ENCODE data around the gene CLCNKB.
A peak's percentile ranks its signal among the peaks of the same experiment; 100 is the strongest.

The CLCNKB gene

GRCh38 chr1:16081636-16082035, 38.1 kb downstream of the CLCNKB start:
- Histone ChIP-seq H3K4me1 (ENCODE audit: control insufficient read depth, insufficient read depth, low read length, poor library complexity, severe bottlenecking) (peaks cover 6% of the 10 kb centered on the region), H3K27ac (ENCODE audit: insufficient read depth, low read length, poor library complexity, severe bottlenecking) (no peak overlapping the region), H3K4me3 (ENCODE audit: insufficient read depth, low read depth, low read length, poor library complexity, severe bottlenecking) (no peak overlapping the region), H3K27me3 (replicated peaks; ENCODE audit: control insufficient read depth, insufficient read depth, low read length, poor library complexity, severe bottlenecking) (no peaks in the 10 kb centered on the region), H3K36me3 (ENCODE audit: control insufficient read depth, insufficient read depth, low read length) (no peaks in the 10 kb centered on the region), H3K9me3 (ENCODE audit: control insufficient read depth, low read length) (no peaks in the 10 kb centered on the region)
- DNase-seq = no peak

DNA sequence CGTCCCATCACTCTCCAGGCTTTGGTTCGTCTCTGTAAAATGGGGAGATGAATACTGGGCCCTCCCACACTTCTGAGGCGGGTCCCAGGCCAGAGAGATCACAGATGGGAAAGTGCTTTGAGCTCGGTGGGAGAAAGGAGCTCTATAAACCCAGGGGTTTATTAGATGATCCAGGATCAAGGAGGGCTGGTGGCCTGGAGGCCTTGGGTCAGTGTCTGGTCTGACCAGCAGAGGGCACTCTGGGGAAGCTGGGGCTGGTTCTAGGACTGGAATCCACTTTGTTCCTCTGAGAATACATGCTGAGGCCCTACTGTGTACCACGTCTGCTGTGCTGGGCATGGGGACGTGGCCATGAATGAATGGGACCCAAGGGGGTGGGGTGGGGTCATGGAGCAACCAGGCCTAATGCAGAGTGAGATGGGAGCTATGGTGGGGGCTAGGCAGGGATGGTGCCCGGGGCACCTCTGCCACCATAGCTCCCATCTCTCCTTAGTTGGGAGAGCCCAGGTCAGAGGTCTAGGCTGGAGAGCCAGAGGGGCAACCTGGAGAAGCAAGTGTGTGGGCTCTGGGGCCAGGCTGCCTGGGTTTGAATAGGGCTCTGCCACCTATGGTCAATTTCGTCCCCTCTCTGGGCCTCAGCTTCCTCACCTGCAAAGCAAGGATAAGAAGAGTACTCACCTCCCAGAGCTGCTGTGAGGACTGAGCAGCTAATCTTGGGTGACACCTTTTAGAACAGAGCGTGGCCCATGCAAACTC, 38.9 kb downstream of the CLCNKB start:
- Histone ChIP-seq H3K36me3 (ENCODE audit: control insufficient read depth, insufficient read depth, low read length) (no peaks in the 10 kb centered on the region), H3K9me3 (ENCODE audit: control insufficient read depth, low read length) (no peaks in the 10 kb centered on the region), H3K27ac (ENCODE audit: insufficient read depth, low read length, poor library complexity, severe bottlenecking) (no peak overlapping the region), H3K27me3 (replicated peaks; ENCODE audit: control insufficient read depth, insufficient read depth, low read length, poor library complexity, severe bottlenecking) (no peaks in the 10 kb centered on the region), H3K4me3 (ENCODE audit: insufficient read depth, low read depth, low read length, poor library complexity, severe bottlenecking) (no peak overlapping the region), H3K4me1 (ENCODE audit: control insufficient read depth, insufficient read depth, low read length, poor library complexity, severe bottlenecking) (peaks cover 6% of the 10 kb centered on the region)
- DNase-seq = peak in 2 of 3 donors; percentile 8 to 31

DNA sequence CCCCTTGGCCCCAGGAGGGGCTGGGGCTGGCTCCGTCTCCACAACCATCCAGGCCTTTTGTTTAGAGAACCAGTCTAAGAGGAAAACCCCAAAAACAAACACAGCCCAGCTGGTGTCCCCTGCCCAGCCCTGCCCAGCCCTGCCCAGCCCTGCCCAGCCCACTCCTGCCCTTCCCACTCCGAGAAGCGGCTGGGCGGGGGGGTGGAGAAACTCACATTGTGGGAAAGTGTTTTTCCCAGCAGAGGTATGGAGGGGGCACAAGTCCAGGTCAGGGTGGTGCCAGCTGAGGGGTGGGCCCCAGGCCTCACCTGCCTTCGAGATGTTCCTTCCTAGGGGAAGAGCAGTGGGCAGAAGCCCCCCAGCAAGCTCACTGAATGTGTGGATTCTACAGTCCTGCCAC, 39.9 kb downstream of the CLCNKB start:
- Histone ChIP-seq H3K4me1 (ENCODE audit: control insufficient read depth, insufficient read depth, low read length, poor library complexity, severe bottlenecking) (peaks cover 6% of the 10 kb centered on the region), H3K36me3 (ENCODE audit: control insufficient read depth, insufficient read depth, low read length) (no peaks in the 10 kb centered on the region), H3K27ac (ENCODE audit: insufficient read depth, low read length, poor library complexity, severe bottlenecking) (no peak overlapping the region), H3K27me3 (replicated peaks; ENCODE audit: control insufficient read depth, insufficient read depth, low read length, poor library complexity, severe bottlenecking) (no peaks in the 10 kb centered on the region), H3K4me3 (ENCODE audit: insufficient read depth, low read depth, low read length, poor library complexity, severe bottlenecking) (no peak overlapping the region), H3K9me3 (ENCODE audit: control insufficient read depth, low read length) (no peaks in the 10 kb centered on the region)
- no peak for DNase-seq

DNA sequence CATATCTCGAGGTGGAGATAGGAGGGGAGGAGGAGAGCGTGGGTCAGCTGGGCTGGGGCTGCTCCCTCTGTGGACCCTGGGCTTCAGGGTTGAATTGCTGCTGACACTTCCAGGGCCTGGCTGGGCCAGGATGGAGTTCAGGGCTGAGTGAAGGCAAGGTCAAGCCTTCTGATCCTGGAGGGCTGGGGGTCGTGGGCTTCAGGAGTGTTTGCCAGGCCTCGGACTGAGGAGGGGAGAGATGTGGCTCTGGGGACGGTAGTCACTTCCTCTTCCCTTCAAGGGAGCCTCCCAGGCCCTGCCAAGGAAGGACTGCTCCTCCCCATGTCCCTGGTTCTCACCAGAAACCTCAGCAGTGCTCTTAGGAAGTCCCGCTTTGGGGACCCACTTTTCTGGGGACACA, 41.9 kb downstream of the CLCNKB start:
- DNase-seq = no peak
- H3K27me3 ChIP-seq (replicated peaks; ENCODE audit: control insufficient read depth, insufficient read depth, low read length, poor library complexity, severe bottlenecking) = no peaks in the 10 kb centered on the region
- H3K4me1 ChIP-seq (ENCODE audit: control insufficient read depth, insufficient read depth, low read length, poor library complexity, severe bottlenecking) = no peaks in the 10 kb centered on the region

GRCh38 chr1:16087733-16088132, 44.2 kb downstream of the CLCNKB start:
- DNase-seq = no peak
- Histone ChIP-seq H3K4me3 (ENCODE audit: insufficient read depth, low read depth, low read length, poor library complexity, severe bottlenecking) (no peak overlapping the region), H3K9me3 (ENCODE audit: control insufficient read depth, low read length) (no peaks in the 10 kb centered on the region), H3K27ac (ENCODE audit: insufficient read depth, low read length, poor library complexity, severe bottlenecking) (no peak overlapping the region), H3K36me3 (ENCODE audit: control insufficient read depth, insufficient read depth, low read length) (no peaks in the 10 kb centered on the region), H3K27me3 (replicated peaks; ENCODE audit: control insufficient read depth, insufficient read depth, low read length, poor library complexity, severe bottlenecking) (no peaks in the 10 kb centered on the region), H3K4me1 (ENCODE audit: control insufficient read depth, insufficient read depth, low read length, poor library complexity, severe bottlenecking) (no peaks in the 10 kb centered on the region)

More for the DNA sequence above, 41.9 kb downstream of the CLCNKB start:
- Histone ChIP-seq H3K27ac (ENCODE audit: insufficient read depth, low read length, poor library complexity, severe bottlenecking) (no peak overlapping the region), H3K9me3 (ENCODE audit: control insufficient read depth, low read length) (no peaks in the 10 kb centered on the region), H3K4me3 (ENCODE audit: insufficient read depth, low read depth, low read length, poor library complexity, severe bottlenecking) (no peak overlapping the region), H3K36me3 (ENCODE audit: control insufficient read depth, insufficient read depth, low read length) (no peaks in the 10 kb centered on the region)

DNA sequence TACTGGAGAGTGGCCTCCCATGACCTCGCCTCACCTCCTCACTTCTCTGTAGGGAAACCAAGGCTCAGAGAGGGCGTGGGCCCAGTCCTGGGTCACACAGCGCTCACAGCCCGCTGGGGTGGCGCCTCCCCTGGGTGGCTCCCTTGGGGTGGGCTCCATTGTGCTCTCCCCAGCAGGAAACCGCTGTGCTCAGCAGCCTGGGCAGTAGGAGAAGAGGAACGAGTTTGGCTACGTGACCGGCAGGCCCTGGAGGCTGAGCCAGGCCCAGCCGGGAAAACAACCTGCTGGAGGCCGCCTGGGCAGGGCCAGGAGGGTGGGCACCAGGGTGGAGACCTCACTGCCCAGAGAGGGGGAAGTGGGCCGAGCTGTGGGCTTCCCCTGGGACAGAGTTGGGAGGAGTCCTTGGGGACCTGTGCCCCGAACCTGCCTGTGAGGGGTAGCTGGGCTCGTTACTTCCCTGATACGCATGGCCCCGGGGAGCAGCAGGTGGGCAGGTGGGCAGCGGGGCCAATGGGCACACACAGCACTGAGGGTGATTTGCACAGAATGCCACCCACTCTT, 44.8 kb downstream of the CLCNKB start:
- no peaks in the 10 kb centered on the region for H3K9me3 ChIP-seq (ENCODE audit: control insufficient read depth, low read length)
- no peaks in the 10 kb centered on the region for H3K27me3 ChIP-seq (replicated peaks; ENCODE audit: control insufficient read depth, insufficient read depth, low read length, poor library complexity, severe bottlenecking)
- H3K36me3 ChIP-seq (ENCODE audit: control insufficient read depth, insufficient read depth, low read length) = no peaks in the 10 kb centered on the region
- H3K4me1 ChIP-seq (ENCODE audit: control insufficient read depth, insufficient read depth, low read length, poor library complexity, severe bottlenecking) = no peaks in the 10 kb centered on the region
- no peak overlapping the region for H3K27ac ChIP-seq (ENCODE audit: insufficient read depth, low read length, poor library complexity, severe bottlenecking)
- H3K4me3 ChIP-seq (ENCODE audit: insufficient read depth, low read depth, low read length, poor library complexity, severe bottlenecking) = no peak overlapping the region
- no peak for DNase-seq

GRCh38 chr1:16088996-16089395, 45.4 kb downstream of the CLCNKB start:
- Histone ChIP-seq H3K9me3 (ENCODE audit: control insufficient read depth, low read length) (no peaks in the 10 kb centered on the region), H3K4me1 (ENCODE audit: control insufficient read depth, insufficient read depth, low read length, poor library complexity, severe bottlenecking) (no peaks in the 10 kb centered on the region), H3K36me3 (ENCODE audit: control insufficient read depth, insufficient read depth, low read length) (no peaks in the 10 kb centered on the region), H3K4me3 (ENCODE audit: insufficient read depth, low read depth, low read length, poor library complexity, severe bottlenecking) (no peak overlapping the region), H3K27me3 (replicated peaks; ENCODE audit: control insufficient read depth, insufficient read depth, low read length, poor library complexity, severe bottlenecking) (no peaks in the 10 kb centered on the region), H3K27ac (ENCODE audit: insufficient read depth, low read length, poor library complexity, severe bottlenecking) (no peak overlapping the region)
- no peak for DNase-seq

DNA sequence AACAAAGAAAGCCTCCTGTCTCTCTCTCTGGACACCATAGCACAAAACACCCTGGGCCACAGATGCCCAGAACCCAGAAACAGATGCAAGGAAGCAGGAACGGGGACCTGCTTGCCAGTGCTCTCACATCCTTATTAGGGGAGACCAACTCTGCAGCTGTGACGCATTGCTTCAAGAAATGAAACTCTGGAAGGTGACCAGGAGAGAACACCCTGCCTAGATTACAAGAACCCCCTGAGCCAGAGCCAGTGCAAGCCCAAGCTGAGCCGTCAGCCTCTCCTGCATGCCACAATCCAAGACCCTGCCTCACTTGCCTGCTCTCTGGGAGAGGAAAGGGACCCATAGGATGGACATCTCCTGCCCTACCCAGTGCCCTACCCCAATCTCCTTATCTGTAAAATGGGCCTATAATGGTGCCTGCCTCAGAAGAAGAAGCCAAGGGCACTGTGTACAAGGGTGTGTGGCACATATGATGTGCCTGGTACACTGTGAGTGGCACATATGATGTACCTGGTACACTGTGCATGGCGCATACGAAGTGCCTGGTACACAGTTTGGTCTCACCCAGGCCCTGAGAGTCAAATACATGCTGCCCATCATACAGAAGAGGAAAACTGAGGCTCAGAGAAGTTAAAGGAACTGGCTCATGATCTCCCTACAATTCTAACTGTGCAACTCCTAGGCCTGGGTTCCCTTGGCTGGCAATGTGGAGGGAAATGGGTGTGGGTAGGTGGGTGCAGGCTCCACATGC, 46.7 kb downstream of the CLCNKB start:
- no peak for DNase-seq
- H3K27me3 ChIP-seq (replicated peaks; ENCODE audit: control insufficient read depth, insufficient read depth, low read length, poor library complexity, severe bottlenecking) = no peaks in the 10 kb centered on the region

DNA sequence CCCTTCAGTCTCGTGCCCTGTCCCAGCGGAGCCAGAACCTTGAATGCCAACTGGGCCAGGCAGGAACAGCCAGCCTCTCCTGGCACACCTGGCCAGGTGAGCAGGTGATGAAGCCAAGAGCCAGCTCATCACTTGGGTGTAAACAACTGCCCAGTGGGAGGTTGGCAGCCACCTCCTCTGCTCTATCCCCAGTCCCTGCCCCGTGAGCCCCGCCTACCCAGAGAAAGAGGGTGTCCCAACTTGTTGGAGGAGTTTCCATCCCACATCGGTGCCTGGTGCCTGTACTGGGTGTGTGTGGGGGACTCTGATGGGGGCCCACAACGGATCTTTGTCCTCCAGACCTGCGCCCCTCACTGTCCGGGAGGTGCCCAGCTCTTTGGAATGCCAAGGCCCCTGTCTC, 47.7 kb downstream of the CLCNKB start:
- H3K27ac ChIP-seq (ENCODE audit: insufficient read depth, low read length, poor library complexity, severe bottlenecking) = no peak overlapping the region

More for the DNA sequence above, 46.7 kb downstream of the CLCNKB start:
- Histone ChIP-seq H3K27ac (ENCODE audit: insufficient read depth, low read length, poor library complexity, severe bottlenecking) (no peak overlapping the region), H3K4me3 (ENCODE audit: insufficient read depth, low read depth, low read length, poor library complexity, severe bottlenecking) (no peak overlapping the region), H3K9me3 (ENCODE audit: control insufficient read depth, low read length) (no peaks in the 10 kb centered on the region), H3K4me1 (ENCODE audit: control insufficient read depth, insufficient read depth, low read length, poor library complexity, severe bottlenecking) (no peaks in the 10 kb centered on the region), H3K36me3 (ENCODE audit: control insufficient read depth, insufficient read depth, low read length) (no peaks in the 10 kb centered on the region)

More for the DNA sequence above, 47.7 kb downstream of the CLCNKB start:
- H3K36me3 ChIP-seq (ENCODE audit: control insufficient read depth, insufficient read depth, low read length) = no peaks in the 10 kb centered on the region
- H3K4me3 ChIP-seq (ENCODE audit: insufficient read depth, low read depth, low read length, poor library complexity, severe bottlenecking) = no peak overlapping the region
- no peaks in the 10 kb centered on the region for H3K9me3 ChIP-seq (ENCODE audit: control insufficient read depth, low read length)
- H3K4me1 ChIP-seq (ENCODE audit: control insufficient read depth, insufficient read depth, low read length, poor library complexity, severe bottlenecking) = no peaks in the 10 kb centered on the region
- no peaks in the 10 kb centered on the region for H3K27me3 ChIP-seq (replicated peaks; ENCODE audit: control insufficient read depth, insufficient read depth, low read length, poor library complexity, severe bottlenecking)
- no peak for DNase-seq
